PC-3 (cell line): Measurements from ENCODE around the gene FAAP100. TPM values are rescaled to one million over a fixed set of nuclear protein-coding genes. Genes with fewer than 3 reads are reported as not detected.

Experiments used
- ATAC-seq: fragments of 200-7000 bp; cut with Tn5 transposase; 2 replicates; pipeline ENCODE4 v1.9.1; 2020; ENCODE audit warnings: mild to moderate bottlenecking, moderate library complexity
- BruUV-seq: library from RNA; stranded (reverse); fragments of 400-500 nt; replicated peaks from 2 replicates; lab custom pipeline; 2021; lab: Mats Ljungman, UMichigan
- CTCF ChIA-PET: fragments of 300-600 bp; sonication (Branson Sonifier 250); formaldehyde crosslinking; loops from one replicate; lab custom pipeline; 2022; ENCODE audit warnings: antibody characterized with exemption; lab: Charles Lee
- POLR2A ChIA-PET: fragments of 300-600 bp; sonication (Branson Sonifier 250); formaldehyde crosslinking; loops from one replicate; lab custom pipeline; 2022; ENCODE audit warnings: antibody characterized with exemption; ENCODE audit not compliant: unreplicated experiment; lab: Charles Lee
- DNase-seq: peaks from one replicate; pipeline ENCODE4 v3.0.0-alpha.2; 2015
- H2AFZ ChIP-seq: fragments of 300-600 bp; sonication (generic); 2 replicates; pipeline ENCODE4 v1.6.0; 2016; ENCODE audit warnings: antibody characterized with exemption, low read length
- H3F3A ChIP-seq: fragments of 300-600 bp; sonication (generic); one replicate; pipeline ENCODE4 v1.6.0; 2017; ENCODE audit warnings: antibody characterized with exemption, low read length, control low read depth, mild to moderate bottlenecking; ENCODE audit not compliant: unreplicated experiment
- H3K27ac ChIP-seq: fragments of 300-600 bp; sonication (generic); 2 replicates; pipeline ENCODE4 v1.5.1; 2016; ENCODE audit warnings: mild to moderate bottlenecking, low read length
- H3K27me3 ChIP-seq: fragments of 300-600 bp; sonication (generic); 2 replicates; pipeline ENCODE4 v1.6.1; 2016; ENCODE audit warnings: low read length, mixed read lengths
- H3K36me3 ChIP-seq: fragments of 300-600 bp; sonication (generic); 2 replicates; pipeline ENCODE4 v1.6.1; 2016; ENCODE audit warnings: low read depth, mixed run types, low read length, mixed read lengths
- H3K4me1 ChIP-seq: fragments of 300-600 bp; sonication (generic); 2 replicates; pipeline ENCODE4 v1.5.1; 2016; ENCODE audit warnings: low read length; ENCODE audit not compliant: insufficient read depth
- H3K4me2 ChIP-seq: fragments of 300-600 bp; sonication (generic); 2 replicates; pipeline ENCODE4 v1.6.0; 2016; ENCODE audit warnings: low read length
- H3K4me3 ChIP-seq: fragments of 300-600 bp; sonication (generic); 2 replicates; pipeline ENCODE4 v1.5.1; 2016; ENCODE audit warnings: mild to moderate bottlenecking, low read length, mixed read lengths
- H3K79me2 ChIP-seq: fragments of 300-600 bp; sonication (generic); 2 replicates; pipeline ENCODE4 v1.6.1; 2017; ENCODE audit warnings: low read length, mixed read lengths
- H3K9ac ChIP-seq: fragments of 300-600 bp; sonication (generic); 2 replicates; pipeline ENCODE4 v1.6.0; 2016; ENCODE audit warnings: mild to moderate bottlenecking, low read length
- H3K9me2 ChIP-seq: fragments of 300-600 bp; sonication (generic); replicated peaks from 2 replicates; pipeline ENCODE4 v1.6.1; 2016; ENCODE audit warnings: mixed run types, low read length, mixed read lengths
- H3K9me3 ChIP-seq: fragments of 300-600 bp; sonication (generic); 2 replicates; pipeline ENCODE4 v1.6.1; 2016; ENCODE audit warnings: low read length, mixed read lengths
- H4K20me1 ChIP-seq: fragments of 300-600 bp; sonication (generic); 2 replicates; pipeline ENCODE4 v1.6.1; 2016; ENCODE audit warnings: low read length, mixed read lengths
- CTCF ChIP-seq: fragments of 300-600 bp; sonication (generic); conservative IDR thresholded peaks from 2 replicates; pipeline ENCODE4 v1.5.1; 2017; ENCODE audit warnings: antibody characterized with exemption, low read depth, mild to moderate bottlenecking, low read length
- EZH2 ChIP-seq: fragments of 300-600 bp; sonication (generic); IDR thresholded peaks from one replicate; pipeline ENCODE4 v1.6.1; 2017; ENCODE audit warnings: antibody characterized with exemption, mild to moderate bottlenecking, low read length; ENCODE audit not compliant: unreplicated experiment
- EZH2phosphoT487 ChIP-seq: fragments of 300-600 bp; sonication (generic); IDR thresholded peaks from 2 replicates; pipeline ENCODE4 v1.6.1; 2018; ENCODE audit warnings: mild to moderate bottlenecking, antibody characterized with exemption, low read length, borderline replicate concordance
- intact Hi-C: fragments of 100-400 bp; cut with micrococcal nuclease; formaldehyde crosslinking; loops from 2 replicates; pipeline ENCODE4 v1.9.0; 2023
- total RNA-seq: library from RNA; depleted of rRNA; stranded (reverse); fragments of >200 nt; gene quantifications from 2 replicates; pipeline ENCODE4 v1.2.3, GENCODE V29; 2014

FAAP100 gene
- total RNA-seq, 1 experiment from 2014 or later: 23.3 TPM

- Histone ChIP-seq H3K79me2 (peaks cover 36% of the 10 kb centered on the region), H4K20me1 (peaks cover 35% of the 10 kb centered on the region), H3K4me2 (no peak overlapping the region), H3F3A (peaks cover 4% of the 10 kb centered on the region), H3K27me3 (no peaks in the 10 kb centered on the region), H3K4me1 (peaks cover 32% of the 10 kb centered on the region), H3K9me2 (no peaks in the 10 kb centered on the region), H2AFZ (no peak overlapping the region), H3K9me3 (no peaks in the 10 kb centered on the region), H3K9ac (no peak overlapping the region), H3K36me3 (peaks cover 60% of the 10 kb centered on the region), H3K27ac (no peak overlapping the region), H3K4me3 (no peak overlapping the region)
- CTCF ChIA-PET: no interaction called here
- intact Hi-C loops: no loop called here
- no peak for DNase-seq
- ATAC-seq: no peak
- TF ChIP-seq CTCF (no peak), EZH2 (no peak), EZH2phosphoT487 (no peak)
- BruUV-seq: no TSS peak
- POLR2A ChIA-PET: interaction anchor here (0.5 to 0.6 kb wide), 2 partner anchors 63 to 400 kb away, joined by 4 to 8 read pairs; no protein-coding TSS in a partner anchor
These were observed 20.5 kb upstream of the FAAP100 start for GRCh38 chr17:81572563-81573168.

GRCh38 chr17:81570964-81571363, 18.8 kb upstream of the FAAP100 start:
- H3K4me3 ChIP-seq: no peak overlapping the region
- intact Hi-C loops: no loop called here
- peaks cover 32% of the 10 kb centered on the region for H3K79me2 ChIP-seq
- H3K36me3 ChIP-seq: peaks cover 64% of the 10 kb centered on the region
- H3K9me2 ChIP-seq: no peaks in the 10 kb centered on the region
- POLR2A ChIA-PET: interaction anchor here (0.6 kb wide), 1 partner anchor 95 kb away, joined by 3 read pairs; the partner anchor contains the start of genes CCDC137 and OXLD1
- no peaks in the 10 kb centered on the region for H3K9me3 ChIP-seq
- no peak overlapping the region for H3K4me2 ChIP-seq
- no peak overlapping the region for H3K27ac ChIP-seq
- no peak for ATAC-seq
- H4K20me1 ChIP-seq: peaks cover 34% of the 10 kb centered on the region
- BruUV-seq: no TSS peak
- H3K9ac ChIP-seq: no peak overlapping the region
- H3F3A ChIP-seq: peaks cover 5% of the 10 kb centered on the region
- TF ChIP-seq EZH2 (no peak), EZH2phosphoT487 (no peak), CTCF (no peak)
- peaks cover 31% of the 10 kb centered on the region for H3K4me1 ChIP-seq
- H3K27me3 ChIP-seq: no peaks in the 10 kb centered on the region
- DNase-seq: no peak
- CTCF ChIA-PET: no interaction called here
- no peak overlapping the region for H2AFZ ChIP-seq

GRCh38 chr17:81569986-81570514, 17.9 kb upstream of the FAAP100 start:
- DNase-seq (no peak), ATAC-seq (no peak)
- Histone ChIP-seq H3F3A (peaks cover 11% of the 10 kb centered on the region), H3K4me2 (no peak overlapping the region), H3K4me3 (no peak overlapping the region), H3K9me2 (no peaks in the 10 kb centered on the region), H3K79me2 (peaks cover 32% of the 10 kb centered on the region), H3K36me3 (peaks cover 66% of the 10 kb centered on the region), H3K9ac (no peak overlapping the region), H4K20me1 (peaks cover 33% of the 10 kb centered on the region), H3K4me1 (peaks cover 30% of the 10 kb centered on the region), H3K27me3 (no peaks in the 10 kb centered on the region), H3K9me3 (no peaks in the 10 kb centered on the region), H3K27ac (no peak overlapping the region), H2AFZ (no peak overlapping the region)
- BruUV-seq: no TSS peak
- POLR2A ChIA-PET: no interaction called here
- CTCF ChIA-PET: interaction anchor here (0.6 kb wide), 1 partner anchor 98 kb away, joined by 3 read pairs; no protein-coding TSS in a partner anchor
- TF ChIP-seq EZH2phosphoT487 (no peak), CTCF (no peak), EZH2 (no peak)
- intact Hi-C loops: no loop called here
